GM19351 (cell line): Measurements from ENCODE around the gene BUD23.
"Not testable (repeated sequence)": the region's sequence is repeated elsewhere in the genome, so short reads cannot be mapped to it uniquely, and the experiment has no call there.

ENCODE experiments used
- ATAC-seq: cut with Tn5 transposase; IDR thresholded peaks from one replicate; pipeline ENCODE4 v1.9.1; 2021; ENCODE audit warnings: mild to moderate bottlenecking, moderate library complexity; ENCODE audit not compliant: unreplicated experiment

BUD23 gene, protein sequence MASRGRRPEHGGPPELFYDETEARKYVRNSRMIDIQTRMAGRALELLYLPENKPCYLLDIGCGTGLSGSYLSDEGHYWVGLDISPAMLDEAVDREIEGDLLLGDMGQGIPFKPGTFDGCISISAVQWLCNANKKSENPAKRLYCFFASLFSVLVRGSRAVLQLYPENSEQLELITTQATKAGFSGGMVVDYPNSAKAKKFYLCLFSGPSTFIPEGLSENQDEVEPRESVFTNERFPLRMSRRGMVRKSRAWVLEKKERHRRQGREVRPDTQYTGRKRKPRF

DNA sequence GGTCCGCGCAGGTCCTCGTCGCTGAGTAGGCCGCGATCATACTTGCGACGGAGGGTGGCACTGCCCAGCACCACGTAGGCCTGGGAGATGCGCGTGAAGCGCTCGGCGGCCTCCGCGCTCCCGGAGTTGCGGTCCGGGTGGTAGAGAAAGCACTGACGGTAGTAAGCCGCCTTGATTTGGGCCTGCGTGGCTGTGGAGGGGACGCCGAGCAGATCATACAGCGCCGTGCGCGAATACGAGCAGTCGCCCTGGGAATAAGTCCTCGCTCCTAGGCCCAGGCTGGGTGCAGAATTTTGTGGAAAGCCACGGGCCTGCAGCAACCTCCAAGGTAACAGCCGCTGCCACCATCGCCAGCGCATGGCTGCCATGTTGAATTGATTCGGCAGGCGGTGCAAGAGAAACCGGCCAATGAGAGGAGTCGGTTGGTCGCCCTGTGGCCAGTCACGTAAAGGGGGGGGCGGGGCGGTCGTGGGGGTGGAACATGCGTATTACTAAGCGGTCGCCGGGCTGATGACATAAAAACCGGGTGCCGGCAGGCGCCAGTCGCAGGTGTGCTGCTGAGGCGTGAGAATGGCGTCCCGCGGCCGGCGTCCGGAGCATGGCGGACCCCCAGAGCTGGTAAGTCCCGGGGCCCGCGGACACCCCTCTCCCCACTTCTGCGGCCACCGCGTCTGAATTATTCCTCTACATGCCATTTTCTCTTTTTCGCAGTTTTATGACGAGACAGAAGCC, at the start of gene BUD23, which contains the start of gene DNAJC30:
TSS of gene BUD23 (plus strand) at position 542 of the 732 bp plus-strand sequence. CDS start at position 571, 29 bp downstream.
TSS of gene DNAJC30 (minus strand) at position 398 of the 732 bp plus-strand sequence. CDS start at position 368, 30 bp downstream.
- peak; percentile 90 for ATAC-seq

DNA sequence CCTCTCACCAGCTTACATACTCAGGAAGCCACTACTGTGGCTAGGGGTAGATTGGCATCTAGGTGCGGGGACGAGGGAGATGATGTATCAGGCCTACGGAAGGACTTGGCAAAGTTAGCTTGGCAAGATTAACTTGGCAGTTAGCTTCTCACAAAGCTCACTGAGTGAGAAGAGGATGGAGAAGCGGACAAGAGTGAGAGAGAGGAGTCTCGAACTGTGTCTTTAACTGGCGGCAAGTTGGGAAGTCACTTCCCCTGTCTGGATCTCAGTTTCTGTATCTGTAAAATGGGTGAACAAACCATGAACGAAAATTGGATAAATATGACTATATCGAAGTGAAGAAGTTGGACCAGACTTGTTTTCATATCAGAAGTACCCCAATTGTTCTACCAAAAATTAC, 49.6 kb upstream of the BUD23 start:
- ATAC-seq: no peak

DNA sequence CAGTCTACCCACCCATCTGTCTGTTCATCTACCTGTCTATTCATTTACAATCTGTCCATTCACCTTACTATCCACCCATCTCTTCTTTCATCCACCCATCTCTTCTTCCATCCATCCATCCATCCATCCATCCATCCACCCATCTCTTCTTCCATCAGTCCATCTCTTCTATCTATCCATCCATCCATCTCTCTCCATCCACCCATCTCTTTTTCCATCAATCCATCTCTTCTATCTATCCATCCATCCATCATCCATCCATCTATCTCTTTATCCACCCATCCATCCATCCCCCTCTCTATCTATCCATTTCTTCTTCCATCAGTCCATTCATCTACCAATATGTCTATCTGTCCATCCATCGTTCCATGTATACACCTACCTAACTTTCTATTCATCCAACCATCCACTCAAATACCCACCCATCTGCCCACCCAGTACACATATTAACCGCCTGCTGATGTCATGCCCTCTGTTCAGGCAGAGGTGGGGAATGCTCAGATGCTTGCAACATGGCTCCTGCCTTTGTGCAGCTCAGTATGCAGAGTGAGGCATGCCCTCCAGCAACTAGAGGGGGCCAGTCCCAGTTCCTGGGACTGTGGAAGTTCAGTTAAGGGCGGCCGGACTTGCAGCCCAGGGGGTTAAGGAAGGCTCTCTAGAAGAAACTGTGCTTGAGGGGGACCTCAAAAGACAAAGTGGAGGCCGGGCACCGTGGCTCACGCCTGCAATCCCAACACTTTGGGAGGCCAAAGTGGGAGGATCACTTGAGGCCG, 47.8 kb upstream of the BUD23 start:
- ATAC-seq: no peak

DNA sequence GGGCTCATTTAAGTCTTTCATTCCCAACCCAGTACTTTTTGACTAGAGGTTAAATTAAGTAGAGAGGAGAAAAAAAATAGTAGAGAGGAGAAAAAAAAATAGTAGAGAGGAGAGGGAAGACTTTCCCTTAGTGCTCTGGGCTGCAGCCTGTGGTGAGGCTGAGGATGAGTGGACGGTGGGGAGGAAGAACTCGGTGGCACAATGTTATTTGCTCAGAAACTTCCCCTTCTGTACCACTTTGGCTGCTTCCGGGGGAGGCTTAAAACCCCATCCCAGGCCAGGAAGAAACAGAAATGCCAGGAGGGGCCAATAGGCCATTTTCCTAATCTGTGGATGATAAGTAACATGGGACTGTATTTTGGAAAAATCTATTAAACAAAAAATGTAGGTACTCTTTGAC, 44.5 kb upstream of the BUD23 start:
- ATAC-seq: no peak

DNA sequence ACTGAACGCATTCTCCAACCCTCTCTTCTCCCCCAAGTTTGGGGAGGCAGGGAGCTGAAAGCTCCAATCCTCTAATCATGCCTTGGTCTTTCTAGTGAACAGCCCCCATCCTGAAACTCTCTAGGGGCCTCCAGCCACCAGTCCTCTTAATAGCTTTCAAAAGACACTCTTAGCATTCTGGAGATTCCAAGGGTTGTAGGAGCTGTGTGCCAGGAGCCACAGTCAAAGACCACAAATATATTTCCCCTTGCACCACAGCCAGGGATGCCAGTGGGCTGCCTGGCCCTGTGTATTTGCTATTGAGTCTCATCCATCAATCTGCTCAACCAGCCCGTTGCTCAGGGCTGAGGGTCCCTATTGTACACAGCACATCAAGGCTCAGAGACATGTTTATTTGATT, 40.6 kb upstream of the BUD23 start:
- no peak for ATAC-seq

DNA sequence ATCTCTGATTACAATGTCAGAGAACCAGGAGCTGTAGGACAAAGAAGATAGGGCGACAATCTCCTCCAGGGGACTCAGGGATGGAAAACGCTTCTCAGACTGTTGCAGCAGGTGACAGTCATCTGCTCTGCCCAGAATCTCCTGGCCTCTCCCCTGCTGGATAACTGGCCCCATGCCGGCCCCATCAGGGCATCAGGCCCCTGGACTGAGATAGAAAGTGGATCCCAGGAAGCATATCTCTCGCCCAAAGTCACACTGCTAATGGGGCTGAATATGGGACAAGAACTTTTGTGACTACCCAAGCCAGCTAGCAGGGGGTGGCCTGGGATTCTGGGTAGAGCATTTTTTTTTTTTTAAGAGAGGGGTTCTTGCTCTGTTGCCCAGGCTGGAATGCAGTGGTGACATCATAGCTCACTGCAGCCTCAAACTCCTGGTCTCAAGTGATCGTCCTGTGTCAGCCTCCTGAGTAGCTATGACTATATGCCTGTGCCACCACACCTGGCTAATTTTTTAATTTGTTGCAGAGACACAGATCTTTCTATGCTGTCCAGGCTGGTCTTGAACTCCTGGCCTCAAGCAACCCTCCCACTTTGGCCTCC, 38.6 kb upstream of the BUD23 start:
- ATAC-seq: no peak

DNA sequence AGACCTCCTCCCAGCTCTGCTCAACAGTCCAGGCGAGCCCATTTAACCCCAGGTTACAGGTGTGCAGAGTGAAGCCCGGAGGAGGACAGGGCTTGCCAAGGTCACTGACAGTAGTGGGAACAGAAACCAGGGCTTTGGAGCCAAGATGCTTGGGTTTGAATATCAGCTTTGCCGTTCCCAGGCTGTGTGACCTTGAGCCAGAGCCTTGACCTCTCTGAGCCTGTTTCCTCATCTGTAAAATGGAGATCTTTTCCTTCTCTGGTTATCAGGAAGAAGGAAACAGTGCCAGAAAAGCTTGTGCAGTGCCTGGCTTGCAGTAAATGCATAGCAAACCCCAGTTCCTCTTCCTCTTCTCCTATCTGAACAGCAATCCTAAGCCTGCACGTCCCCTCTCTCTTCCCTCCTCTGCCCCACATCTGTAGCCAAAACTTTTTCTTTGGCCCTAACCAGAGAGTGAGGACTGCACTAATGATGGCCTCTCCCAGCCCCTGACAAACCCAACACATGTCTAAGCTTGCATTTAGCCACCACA, 37.7 kb upstream of the BUD23 start:
- ATAC-seq: no peak

DNA sequence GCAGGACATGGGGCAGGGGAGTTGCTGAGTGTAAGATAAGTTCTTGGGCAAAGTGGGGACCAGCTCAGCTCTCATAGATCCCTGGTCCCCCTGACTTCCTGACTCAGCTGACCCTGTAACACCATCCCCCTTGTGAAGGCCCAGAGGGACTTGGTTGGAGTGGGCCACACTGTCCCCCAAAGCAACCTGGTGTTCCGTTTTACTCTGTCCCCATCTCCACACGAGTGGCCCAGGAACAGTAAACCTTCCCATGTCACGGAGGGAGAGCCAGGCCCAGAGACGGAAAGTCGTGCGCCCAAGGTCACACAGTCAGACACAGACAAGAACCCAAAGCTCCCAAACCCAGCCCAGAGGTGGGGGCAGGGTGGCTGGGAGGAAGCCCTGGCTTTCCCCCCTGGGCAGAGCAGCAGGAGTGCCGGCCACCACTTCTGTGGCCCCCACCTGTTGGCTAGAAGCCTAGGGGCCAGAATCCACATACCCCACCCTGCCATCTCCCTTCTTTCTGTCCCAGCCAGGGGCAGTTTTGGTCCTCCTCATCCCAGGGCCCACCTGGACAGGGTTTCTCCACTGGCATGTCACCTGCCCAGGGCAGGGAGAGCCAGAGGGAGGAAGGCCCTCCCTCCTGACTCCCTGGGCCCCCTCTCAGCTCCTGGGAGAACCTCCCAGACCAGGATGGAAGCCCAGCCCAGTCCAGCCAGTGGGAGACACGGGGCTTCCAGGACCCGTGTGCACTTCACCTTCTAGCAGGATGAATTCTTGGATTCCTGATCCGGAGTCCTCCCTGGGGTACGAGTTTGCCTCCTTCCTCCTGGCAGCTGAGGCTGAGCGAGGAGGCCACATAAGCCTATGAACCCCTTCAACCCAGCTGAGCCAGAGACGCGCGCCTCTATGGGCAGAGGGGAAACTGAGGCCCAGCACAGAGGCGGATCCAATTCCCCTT, 36.3 kb upstream of the BUD23 start:
- ATAC-seq: no peak

DNA sequence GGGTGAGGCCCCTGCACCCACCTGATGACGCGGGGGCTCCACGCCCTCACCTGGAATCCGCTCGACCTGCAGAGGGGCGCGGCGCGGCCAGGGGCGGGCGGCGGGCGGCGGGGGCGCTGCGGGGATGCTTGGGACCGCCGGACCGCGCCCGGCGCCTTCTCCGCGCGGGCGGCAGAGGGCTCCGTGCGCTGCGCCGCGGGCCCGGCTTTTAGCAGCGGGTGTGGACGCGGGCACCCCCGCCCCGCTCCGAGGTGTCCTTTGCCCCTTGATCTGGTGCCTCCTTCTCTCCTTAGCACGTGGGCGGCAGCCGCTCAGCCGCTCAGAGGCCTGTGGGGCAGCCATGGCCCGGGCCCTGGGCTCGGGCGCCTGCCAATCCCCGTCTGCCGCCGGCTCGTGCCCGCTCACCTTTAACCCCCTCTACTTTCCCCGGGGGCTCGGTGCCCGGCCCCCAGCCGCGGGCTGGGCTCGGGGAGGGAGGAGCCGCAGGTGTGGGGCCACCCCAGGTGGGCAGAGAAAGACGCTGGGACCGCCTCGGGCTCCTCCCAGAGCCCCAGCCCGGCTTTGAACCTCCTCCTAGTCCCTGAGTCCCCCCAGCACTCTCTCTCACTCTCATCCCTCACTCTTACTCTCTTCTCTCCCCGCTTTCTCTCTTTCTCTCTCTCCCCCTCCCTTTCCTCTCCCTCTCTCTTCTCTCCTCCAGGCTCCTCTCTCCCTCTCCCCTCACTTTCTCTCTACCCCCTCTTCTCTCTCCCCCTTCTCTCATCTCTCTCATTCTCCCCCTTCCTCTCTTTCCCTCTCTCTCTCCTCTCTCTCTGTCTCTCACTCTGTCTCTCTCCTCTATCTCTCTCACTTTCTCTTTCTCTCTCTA, 35.4 kb upstream of the BUD23 start:
- ATAC-seq: no peak

DNA sequence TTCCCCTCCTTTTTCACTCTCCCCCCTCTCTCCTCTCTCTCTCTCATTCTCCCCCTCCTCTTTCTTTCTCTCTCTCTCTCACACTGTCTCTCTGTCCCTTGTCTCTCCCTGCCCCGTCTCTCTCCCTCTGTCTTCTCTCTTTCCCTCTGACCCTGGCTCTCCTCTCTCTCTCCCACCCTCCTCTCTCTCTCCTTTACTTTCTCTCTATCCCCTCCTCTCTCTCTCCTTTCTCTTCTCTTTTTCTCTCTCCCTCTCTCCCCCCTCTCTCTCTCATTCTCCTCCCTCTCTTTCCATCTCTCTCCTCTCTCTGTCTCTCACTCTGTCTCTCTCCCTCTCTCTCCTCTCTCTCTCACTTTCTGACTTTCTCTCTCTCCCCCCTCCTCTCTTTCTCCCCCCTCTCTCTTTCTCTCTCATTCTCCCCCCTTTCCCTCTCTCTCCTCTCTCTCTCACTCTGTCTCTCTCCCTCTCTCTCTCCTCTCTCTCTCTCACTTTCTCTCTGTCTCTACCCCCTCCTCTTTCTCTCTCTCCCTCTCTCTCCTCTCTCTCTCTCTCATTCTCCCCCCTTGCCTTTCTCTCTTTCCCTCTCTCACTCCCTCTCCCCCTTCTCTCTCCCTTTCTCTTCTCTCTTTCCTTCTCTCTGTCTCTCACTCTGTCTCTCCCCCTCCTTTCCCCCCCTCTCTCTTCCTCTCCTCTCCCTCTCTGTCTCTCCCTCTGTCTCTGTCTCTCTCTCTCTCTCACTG, 34.6 kb upstream of the BUD23 start:
- ATAC-seq: no peak

DNA sequence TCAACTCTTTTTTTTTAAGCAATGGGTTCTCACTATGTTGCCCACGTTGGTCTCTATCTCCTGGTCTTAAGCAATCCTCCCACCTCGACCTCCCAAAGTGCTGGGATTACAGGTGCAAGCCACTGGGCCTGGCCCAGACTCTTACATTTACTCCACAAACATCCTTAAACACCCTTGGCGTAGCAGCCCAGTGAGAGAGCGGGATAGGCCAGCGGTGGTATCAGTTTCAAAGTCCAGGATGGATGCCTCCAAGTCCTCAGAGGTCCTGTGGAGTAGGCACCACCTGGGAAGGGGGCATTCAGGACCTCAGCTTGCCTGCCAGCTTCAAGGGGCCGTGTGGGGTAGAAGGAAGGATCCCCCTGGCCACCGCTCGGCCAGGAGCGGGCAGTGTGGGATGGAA, 33.8 kb upstream of the BUD23 start:
- ATAC-seq: no peak

DNA sequence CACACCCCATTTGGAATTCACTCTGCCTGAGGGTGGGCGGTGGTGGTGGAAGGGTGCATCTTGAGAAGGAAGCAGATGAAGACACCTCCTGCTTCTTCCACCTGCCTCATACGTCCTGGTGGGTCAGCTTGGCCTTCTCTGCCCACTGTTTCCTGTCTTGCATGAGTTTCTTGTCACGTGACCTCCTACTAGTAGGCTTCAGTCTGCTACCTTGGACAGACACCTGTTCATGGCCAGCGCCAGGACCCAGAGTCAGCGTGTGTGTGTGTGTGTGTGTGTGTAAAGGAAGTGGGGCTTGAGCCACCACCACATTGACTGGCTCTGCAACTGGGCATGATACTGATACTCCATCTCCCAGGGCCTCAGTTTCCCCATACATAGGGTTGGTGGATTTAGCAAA, 32.9 kb upstream of the BUD23 start:
- no peak for ATAC-seq

DNA sequence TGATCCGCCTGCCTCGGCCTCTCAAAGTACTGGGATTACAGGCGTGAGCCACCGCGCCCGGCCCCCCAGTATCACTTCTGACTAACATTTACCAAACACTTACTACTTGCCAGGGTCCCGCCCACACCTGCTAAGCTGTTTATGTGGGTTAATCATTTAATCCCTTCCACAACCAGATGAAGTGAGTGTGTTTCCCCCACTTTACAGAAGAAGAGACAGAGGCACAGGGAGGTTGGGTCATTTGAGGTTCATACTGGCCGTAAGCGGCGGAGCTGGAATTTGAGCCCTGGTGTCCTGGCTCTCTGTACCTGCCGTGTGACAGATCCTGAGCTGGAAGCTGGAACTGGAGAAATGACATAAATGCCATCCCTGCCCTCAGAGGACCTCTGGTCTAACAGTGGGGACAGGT, 30.9 kb upstream of the BUD23 start:
- ATAC-seq: no peak

DNA sequence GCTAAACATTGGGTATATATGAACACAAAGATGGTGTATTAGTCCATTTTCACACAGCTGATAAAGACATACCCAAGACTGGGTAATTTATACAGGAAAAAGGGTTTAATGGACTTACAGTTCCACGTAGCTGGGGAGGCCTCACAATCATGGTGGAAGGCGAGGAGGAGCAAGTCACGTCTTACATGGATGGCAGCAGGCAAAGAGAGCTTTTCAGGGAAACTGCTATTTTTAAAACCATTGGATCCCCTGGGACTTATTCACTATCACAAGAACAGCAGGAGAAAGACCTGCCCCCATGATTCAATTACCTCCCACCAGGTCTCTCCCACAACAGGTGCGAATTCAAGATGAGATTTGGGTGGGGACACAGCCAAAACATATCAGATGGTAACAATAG, 28.1 kb upstream of the BUD23 start:
- not testable (repeated sequence) for ATAC-seq

DNA sequence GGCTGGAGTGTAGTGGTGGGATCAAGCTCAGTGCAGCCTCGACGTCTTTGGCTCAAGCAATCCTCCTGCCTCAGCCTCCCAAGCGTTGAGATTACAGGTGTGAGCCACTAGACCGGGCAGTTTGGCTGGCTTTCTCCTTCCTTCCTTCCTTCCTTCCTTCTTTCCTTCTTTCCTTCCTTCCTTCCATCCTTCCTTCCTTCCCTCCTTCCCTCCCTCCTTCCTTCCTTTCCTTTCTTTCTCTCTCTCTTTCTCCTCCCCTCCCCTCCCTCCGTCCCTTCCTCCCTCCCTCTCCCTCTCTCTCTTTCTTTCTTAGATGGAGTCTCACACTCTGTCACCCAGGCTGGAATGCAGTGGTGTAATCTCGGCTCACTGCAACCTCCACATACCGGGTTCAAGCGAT, 23.4 kb upstream of the BUD23 start:
- ATAC-seq: no peak

DNA sequence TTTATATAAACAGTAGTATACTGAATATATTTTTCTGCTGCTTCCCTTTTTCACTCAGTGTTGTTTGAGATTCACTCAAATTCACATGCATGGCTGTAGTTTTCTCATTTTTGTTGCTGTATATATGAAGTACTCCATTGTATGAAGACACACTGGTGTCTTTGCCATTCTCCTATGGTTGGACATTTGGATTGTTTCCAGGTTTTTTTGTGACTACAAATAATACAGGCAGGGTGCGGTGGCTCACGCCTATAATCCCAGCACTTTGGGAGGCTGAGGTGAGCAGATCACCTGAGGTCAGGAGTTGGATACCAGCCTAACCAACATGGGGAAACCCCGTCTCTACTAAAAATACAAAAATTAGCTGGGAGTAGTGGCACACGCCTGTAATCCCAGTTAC, 22.8 kb upstream of the BUD23 start:
- not testable (repeated sequence) for ATAC-seq

DNA sequence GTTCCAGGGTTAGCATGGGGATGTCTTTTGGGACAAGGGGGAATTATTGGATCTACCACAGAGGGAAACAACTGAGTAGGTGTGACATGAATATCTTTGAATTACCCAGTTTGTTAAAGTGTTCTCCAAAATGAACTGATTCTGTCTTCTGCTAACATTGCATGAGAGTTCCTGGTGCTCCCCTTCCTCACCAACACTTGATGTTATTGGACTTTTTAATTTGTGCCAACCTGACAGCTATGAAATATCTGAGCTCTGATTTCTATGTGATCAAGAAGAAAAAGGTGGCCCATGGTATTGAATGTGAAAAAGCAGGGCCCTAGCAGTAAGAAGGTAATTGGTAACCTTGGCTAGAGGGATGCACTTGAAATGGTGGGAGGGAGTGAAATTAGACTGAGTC, 20.4 kb upstream of the BUD23 start:
- ATAC-seq: no peak
